Stimulated activated CD4-positive, alpha-beta T cell treated with anti-CD3 and anti-CD28 coated beads, TNF-alpha, amount 100 ng/mL, for 1 hour (primary cell): ENCODE results near the gene CNTN2.

Source experiments
- DNase-seq, 3 donors: peaks; one replicate each; pipeline ENCODE4 v3.0.0-alpha.2; 2020; ENCODE audit warnings: low read depth in 3 of 3, low spot score in 1 of 3

The CNTN2 gene

GRCh38 chr1:205017766-205018165 lies 25.2 kb upstream of the CNTN2 start:
- DNase-seq, result no peak

DNA sequence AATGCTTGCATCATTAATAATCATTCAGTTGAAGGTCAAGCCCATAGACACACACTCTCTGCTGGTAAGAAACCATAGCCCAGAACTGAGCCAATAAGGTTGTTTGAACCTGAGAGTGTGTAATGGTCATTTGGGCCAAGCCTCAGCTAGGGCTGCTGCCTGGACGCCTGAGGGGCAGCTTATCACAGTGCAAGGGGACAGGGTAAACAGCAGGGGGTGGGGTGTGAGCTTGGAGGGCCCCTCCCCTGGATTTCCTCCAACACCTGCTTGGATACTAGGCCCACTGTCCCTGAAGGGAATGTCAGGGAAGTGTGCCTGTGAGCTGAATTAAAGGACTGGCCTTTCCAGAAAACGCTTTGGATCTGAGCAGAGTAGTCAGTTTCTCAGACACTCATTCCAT lies 24.6 kb upstream of the CNTN2 start:
- DNase-seq, result no peak

- DNase-seq, result no peak
These were observed 22.5 kb upstream of the CNTN2 start for GRCh38 chr1:205020466-205020865.

DNA sequence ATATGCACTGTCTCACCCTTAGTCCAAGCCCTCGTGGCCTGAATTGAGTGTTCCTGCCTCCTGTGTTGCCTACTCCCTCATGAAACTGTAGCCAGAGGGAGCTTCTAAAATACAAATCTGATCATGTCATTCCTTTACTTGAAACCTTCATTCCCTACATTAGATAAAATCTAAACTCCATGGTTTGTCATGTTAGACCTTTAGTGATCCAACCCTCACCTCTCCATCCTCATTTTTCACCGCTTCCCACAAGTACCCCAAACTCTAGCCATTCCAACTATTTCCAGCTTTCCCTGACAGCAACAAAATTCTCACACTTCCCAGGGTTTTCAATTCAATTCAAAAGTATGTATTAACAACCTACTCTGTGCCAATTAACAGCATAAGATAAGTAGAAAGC lies 18.3 kb upstream of the CNTN2 start:
- DNase-seq, result no peak

- DNase-seq, result no peak
These were observed 17.8 kb upstream of the CNTN2 start for GRCh38 chr1:205025239-205025638.

- DNase-seq, result no peak
These were observed 16.8 kb upstream of the CNTN2 start for GRCh38 chr1:205026181-205026580.

DNA sequence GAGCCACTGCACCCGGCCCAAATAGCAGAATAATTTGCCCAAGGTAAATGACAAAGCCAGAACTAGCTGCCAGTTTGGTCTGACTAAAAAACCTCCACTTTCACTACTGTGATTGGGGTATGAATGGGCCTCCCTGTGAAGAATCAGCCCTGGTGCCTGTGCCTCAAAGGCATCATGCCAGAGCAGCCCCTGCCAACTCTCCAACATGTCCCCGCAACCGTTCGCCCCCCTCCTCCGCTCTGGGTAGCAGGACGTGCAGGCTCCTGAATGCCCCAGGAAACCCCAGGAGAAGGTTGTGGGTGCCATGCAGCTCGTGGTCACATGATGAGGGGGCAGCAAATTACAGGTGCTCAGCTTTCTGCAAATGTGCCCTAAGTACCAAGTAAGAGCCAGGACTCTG lies 14.6 kb upstream of the CNTN2 start:
- no peak for DNase-seq

DNA sequence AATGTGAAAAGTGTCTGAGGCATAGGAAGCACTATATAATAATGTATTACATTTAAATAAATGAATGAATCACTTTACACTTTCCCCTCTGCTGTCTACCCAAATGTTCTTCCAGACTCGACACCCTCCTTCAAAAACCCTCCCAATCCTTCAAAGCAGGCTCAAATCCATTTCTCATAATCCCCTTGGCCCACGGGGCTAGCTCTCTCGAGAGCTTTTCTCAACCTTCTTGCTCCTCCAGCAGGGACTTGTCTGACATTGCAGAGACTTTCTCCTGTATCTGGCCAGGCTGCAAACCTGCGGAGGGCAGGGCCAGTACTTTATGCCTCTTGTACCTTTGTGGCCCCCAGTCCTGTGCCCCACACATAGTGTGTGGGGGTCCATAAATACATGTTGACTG lies 14.1 kb upstream of the CNTN2 start:
- no peak for DNase-seq

DNA sequence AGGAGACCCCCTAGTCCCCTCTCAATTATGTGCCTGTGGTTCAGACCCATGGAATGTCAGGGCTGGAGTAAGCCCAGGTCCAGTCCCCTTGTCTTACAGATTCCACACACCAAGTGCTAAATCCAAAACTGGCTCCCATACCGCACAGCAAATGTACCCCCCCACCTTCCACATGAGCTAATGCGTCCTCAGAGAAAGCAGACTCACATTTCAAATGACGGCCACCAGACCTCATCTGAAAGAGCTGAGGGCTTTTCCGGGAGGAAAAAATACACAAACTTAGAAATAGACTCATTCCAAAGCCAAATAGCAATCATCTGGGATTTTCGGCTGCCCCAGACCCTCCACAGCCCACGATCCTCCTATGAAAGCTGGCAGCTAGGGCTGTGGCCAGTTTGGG lies 12.8 kb upstream of the CNTN2 start:
- DNase-seq, result no peak

- no peak for DNase-seq
These were observed 12.1 kb upstream of the CNTN2 start for GRCh38 chr1:205030896-205031295.

- DNase-seq, result no peak
These were observed 10.5 kb upstream of the CNTN2 start for GRCh38 chr1:205032508-205032907.

GRCh38 chr1:205037539-205037938 lies 5.5 kb upstream of the CNTN2 start:
- no peak for DNase-seq

DNA sequence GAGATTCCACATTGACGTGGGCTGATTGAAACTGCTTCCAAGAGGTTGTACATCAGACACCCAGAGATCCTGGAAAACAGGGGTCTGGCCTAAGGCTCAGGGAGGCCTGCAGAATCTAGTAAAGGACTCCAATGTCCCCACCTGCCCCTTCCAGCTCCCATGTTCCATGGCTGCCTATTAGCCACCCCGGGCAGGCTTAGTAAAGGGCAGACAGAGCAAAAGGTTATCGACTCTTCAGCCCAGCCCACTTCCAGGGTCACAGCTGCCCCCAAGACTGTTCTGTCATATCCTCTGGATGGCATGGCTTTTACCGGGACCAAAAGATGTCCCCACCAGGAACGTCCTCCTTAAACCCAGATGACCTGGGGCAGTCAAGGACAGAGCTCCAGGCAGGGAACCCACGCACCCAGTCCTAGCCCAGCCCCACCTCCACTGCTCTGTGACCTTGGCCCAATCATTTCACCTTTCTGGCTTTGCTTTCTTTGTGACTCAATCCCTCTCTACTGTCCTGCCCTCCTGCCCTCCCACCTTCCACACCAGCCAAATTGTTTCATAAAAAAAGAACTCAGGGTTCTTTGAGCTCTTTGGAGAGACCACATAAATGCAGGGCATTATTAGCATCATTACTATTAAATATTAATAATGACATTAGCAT lies 4.8 kb upstream of the CNTN2 start:
- no peak for DNase-seq

DNA sequence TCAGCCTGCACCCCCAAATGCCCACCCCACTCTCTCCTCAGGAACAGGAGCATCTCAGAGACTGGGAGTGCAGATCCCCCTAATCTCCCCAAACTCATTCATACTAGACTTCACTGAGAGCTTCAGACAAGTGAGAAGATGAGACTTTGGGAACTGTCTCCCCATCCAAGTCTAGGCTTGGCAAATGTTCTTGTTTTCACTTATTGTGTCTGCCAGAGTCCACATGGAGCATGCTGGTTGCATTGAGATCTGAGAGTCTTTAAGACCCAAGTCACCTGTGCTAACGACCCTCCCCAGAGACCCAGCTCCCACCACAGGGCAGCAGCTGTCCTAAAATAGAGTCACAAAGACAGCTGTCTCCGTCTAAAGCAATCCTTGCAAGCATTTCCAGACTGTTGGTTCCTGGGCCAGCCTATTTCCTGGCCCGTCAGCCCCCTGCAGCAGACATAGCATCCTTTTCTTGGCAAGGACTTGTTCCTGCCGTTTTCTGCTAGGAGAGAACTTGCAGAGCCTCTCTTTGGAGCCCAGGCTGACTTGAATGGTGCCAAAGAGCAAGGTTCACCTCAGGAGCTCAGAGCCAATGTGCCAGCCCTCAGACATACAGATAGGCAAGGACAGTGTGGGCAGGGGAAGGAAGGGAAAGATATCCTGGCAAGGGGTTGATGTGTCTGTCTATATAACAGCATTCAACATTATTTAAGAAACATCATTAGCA lies 1.9 kb upstream of the CNTN2 start:
- DNase-seq, result no peak

- no peak for DNase-seq
These were observed 758 bp upstream of the CNTN2 start for GRCh38 chr1:205041998-205042910.

DNA sequence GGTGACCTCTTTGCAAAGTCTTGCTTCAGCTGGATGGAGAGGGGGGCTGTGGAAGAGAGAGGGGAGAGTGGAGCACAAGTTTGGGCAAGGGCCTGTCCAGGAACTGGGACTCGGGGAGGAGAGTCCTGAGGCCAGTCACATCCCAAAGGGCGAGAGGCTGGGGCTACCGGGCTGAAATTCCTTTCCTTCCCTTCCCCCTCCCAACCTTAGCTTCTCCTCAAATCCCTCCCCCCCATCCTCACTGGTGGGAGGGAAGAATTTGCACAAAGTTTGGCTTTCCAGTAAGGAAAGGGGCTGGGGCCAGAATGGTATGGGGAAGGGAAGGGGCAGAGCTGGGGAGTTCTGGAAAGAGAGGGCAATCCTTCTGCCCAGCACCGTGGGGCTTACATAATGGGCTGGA lies 854 bp downstream of the CNTN2 start:
- DNase-seq, result no peak

DNA sequence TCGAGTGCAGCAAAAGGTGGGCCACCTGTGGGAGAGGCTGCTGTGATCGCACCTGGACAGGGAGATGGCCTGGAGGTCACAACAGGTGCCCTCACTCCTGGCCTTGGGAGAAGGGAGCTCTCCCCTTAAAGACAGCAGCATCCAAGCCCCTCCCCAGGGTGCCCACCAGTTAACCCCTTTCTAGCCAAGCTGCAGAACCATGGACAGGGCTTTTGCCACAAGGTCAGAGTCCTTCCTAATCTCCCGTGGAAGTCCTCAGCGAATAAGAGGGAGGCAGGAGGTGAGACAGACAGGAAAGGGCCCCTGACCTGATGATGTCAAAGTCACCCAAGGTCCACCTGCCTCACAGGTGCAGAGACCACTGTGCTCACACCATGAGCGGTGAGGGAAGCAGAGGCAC lies 1.7 kb downstream of the CNTN2 start:
- DNase-seq, result no peak

GRCh38 chr1:205045146-205045545 lies 2.1 kb downstream of the CNTN2 start:
- DNase-seq, result no peak

DNA sequence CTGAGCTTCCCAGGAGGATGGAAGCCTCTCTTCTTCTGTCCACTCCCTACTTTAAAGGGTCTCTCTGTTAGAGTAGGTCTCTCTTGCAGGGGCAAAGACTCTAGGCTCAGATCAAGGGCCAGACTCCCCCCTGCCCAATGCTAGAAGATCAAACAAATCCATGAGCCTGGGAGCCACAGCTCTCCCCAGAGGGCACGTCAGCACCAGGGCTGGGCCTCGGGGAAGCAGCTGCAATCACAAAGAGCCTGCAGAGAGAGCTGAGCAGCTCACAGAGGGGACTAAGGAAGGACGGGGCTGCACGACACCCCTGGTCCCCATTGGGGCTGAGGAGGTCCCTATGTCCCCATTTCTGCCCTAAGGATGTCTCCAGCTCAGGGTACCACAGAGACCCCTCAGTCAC lies 3.9 kb downstream of the CNTN2 start:
- DNase-seq, result no peak

GRCh38 chr1:205047764-205048231 lies 4.8 kb downstream of the CNTN2 start:
- DNase-seq, result no peak

DNA sequence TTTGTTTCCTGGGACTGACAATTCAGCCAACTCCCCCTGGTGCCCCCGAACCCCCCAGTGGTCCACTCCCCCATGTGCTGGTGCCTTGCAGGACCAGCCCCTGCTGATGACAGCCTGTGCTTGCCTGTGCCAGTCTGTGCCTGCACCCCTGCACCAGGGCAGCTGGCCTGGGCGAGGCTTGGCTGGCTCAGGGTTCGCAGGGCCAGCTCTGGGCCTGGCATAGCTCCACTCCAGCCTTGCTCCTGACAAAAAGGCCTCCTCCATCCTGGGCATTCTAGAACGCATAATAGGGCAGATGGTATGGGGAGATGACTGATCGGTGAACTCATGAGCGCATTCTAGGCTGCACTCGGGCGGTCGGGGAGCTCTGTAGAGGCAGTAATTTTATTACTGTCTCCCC lies 5.4 kb downstream of the CNTN2 start:
- no peak for DNase-seq

- DNase-seq, result no peak
These were observed 6.5 kb downstream of the CNTN2 start for GRCh38 chr1:205049479-205049878.
